Gastroesophageal sphincter (tissue), 3 donors: Measurements from ENCODE around the gene CAMKMT.

ENCODE experiments used
- CTCF ChIP-seq, 4 experiments: fragments of 200-600 bp in 2 of 4; fragments of 450-650 bp in 2 of 4; sonication (generic) in 1 of 4; IDR thresholded peaks; one replicate each; pipeline ENCODE4 v1.5.1; 2017 to 2019; ENCODE audit warnings: antibody characterized with exemption in 4 of 4, mild to moderate bottlenecking in 2 of 4, moderate library complexity in 2 of 4
- POLR2A ChIP-seq, 2 donors: fragments of 450-650 bp; IDR thresholded peaks; one replicate each; pipeline ENCODE4 v1.6.1; 2017; ENCODE audit warnings: antibody characterized with exemption in 2 of 2, mild to moderate bottlenecking in 2 of 2, moderate library complexity in 1 of 2

DNA sequence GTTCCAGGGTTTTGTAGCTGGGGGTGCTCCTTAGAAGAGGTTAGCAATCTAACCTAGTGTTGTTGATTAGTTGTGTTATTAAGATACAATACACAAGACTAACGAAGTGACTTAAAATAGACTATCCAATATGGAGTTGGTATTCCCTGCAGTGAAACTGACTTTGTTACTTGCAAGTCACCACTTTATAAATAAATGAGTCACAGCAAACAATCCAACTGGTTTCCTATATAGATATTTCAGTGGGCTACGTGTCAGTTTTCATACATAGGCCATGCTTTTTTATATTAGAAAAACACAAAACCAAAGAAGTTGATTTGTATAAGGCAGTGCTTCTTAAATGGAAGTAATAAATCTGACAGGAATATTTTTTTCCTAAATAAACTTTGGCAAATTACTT is 274.0 kb downstream of the CAMKMT start:
- TF ChIP-seq CTCF (IDR thresholded peaks at IDR 0.05): no peak
- no peak for TF ChIP-seq POLR2A (IDR thresholded peaks at IDR 0.05)
